GM21529 (cell line): ENCODE data around the gene CCDC33.

Source experiments
- ATAC-seq: cut with Tn5 transposase; IDR thresholded peaks from one replicate; pipeline ENCODE4 v1.9.1; 2021; ENCODE audit not compliant: unreplicated experiment

Gene CCDC33

GRCh38 chr15:74311734-74312444 lies 75.8 kb downstream of the CCDC33 start:
- no peak for ATAC-seq

GRCh38 chr15:74312445-74313007 lies 76.4 kb downstream of the CCDC33 start:
- no peak for ATAC-seq

DNA sequence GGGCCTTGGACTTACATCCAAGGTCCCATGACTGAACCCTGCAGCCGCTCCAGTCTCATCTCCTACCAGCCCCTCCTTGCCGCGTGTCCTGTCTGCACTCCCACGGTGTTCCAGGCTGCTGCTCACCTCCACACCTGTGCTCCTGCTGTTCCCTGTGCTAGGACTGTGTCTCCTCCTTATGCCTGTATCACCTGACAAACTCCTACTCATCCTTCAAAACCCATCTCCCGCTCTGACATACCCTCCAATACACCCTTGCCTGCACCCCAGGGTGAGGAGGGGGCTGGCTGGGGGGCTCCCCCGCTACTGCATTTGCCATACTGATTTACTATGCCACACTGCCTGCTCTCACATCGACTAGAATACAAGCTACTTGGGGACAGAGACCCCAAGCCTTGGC lies 77.8 kb downstream of the CCDC33 start:
- ATAC-seq = no peak

- ATAC-seq = no peak
Measured at GRCh38 chr15:74314795-74315438, 78.8 kb downstream of the CCDC33 start.

GRCh38 chr15:74315626-74316025 lies 79.5 kb downstream of the CCDC33 start:
- no peak for ATAC-seq

GRCh38 chr15:74316141-74316540 lies 80.0 kb downstream of the CCDC33 start:
- no peak for ATAC-seq

GRCh38 chr15:74317820-74318375 lies 81.8 kb downstream of the CCDC33 start:
- no peak for ATAC-seq

- no peak for ATAC-seq
Measured at GRCh38 chr15:74318376-74319137, 82.4 kb downstream of the CCDC33 start.

DNA sequence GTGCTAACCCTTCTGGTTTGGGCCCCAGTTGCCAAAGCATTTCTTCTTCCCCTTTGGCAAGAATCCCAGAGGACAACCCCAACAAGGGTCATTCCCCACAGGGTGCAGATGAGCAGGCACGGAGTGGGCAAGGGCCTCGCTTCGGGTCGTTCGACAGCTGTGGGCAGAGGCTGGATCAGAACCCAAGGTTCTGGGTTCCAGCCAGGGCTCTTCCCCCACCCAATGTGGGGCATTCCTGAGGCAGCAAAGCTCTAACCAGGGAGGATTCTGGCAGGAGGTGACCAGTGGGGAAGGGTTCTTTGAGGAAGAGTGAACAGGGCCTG lies 83.0 kb downstream of the CCDC33 start:
- ATAC-seq = no peak

DNA sequence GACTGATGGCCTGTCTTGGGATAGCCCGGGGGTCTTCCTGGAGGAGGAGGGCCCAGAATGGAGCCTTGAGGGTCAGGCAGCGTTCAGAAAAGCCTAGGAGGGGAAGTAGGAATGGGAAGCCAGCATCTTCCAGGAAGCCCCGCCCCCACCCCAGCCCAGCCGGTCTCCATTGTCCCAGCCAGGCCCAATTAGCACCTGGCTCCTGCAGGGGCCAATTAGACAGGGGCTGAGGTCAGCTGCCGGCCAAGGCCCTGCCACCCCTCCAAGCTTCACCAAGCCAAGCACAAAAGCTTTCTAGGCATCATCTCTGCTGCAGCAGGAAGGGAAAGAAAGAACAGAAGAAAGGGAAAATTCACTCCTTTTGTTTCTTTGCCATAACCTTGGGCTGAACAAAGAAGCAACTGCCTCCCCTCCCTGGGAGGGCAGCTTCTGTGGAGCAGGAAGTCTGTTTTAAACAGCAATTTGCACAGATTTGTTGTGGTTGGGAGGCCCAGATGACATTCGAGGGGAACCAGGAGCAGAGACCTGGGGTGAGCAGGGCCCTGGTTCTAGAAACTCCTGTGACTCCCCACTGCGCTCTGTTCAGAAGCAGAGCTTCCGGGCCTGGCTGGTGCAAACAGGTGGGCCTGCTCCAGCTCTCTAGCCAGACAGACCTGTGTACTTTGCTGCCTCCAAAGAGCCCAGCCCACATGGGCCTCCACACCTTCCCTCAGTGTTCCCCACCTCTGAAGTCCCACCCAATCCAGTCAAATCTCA lies 83.6 kb downstream of the CCDC33 start:
- ATAC-seq = no peak

GRCh38 chr15:74320352-74321247 lies 84.5 kb downstream of the CCDC33 start:
- ATAC-seq = no peak

DNA sequence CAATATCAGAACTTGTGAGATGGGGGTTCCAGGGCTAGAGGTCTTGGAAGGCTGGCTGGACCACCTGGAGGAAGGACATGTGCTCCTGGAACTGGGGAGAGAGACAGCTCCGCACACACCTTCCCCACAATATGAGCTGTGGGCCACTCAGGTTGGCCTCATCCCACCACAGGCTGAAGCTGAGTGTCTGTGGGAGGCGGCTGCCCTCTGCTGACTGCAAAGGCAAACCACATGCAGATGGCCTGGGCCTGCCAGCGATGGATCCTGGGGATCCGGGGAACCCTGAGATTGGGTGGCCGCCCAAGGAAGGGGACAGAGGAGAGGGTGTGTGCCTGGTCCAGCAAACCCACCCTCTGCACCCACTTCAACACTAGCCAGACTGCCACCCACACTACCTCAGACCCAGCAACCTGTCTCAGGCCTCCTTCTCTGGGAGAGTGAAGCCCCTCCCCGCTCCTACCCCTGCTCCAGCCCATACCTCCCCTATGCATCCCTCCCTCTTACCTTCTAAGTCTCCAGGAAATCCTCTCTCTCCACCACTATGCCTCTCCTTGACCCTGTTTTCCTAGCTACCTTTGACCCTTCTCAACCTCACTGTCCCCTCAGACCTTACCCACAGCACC lies 86.5 kb downstream of the CCDC33 start:
- ATAC-seq = no peak

DNA sequence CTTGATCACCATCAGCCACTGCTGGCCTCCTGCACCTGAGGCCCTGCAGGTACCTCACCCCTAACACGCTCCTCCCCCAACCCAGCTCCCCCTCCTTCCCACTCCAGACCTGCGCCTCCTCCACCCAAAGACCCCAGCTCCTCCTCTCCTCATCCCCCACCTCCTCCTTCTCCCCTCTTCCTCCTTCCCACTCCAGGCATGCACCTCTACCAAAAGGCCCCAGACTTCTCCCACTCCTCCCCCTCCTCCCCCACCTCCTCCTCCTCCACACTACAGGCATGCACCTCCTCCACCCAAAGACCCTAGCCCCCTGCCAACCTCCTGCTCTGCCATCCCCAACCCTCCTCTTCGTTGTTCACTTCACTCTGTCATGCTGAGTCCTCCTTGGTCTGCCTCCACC lies 88.6 kb downstream of the CCDC33 start:
- no peak for ATAC-seq

DNA sequence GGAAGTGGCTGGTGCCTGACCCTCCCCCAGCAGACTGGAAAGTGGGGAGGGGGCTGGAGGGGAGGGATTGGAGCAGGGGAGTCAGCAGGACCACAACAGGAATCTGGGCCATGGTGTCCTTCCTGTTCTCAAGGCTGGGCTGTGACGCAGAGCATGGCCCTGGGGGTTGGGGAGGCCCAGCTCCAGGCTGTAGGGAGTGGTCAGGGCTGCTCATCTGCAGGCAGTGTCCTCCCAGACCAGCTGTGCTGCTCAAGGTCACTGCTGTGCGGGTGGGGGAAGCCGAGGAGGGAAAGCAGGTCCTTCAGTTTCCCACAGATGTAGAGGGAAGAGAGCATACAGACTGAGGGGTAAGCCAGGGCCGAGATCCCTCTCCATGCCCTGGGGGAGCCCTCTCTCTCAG lies 90.6 kb downstream of the CCDC33 start:
- no peak for ATAC-seq

GRCh38 chr15:74327756-74328155 lies 91.6 kb downstream of the CCDC33 start:
- ATAC-seq = no peak

DNA sequence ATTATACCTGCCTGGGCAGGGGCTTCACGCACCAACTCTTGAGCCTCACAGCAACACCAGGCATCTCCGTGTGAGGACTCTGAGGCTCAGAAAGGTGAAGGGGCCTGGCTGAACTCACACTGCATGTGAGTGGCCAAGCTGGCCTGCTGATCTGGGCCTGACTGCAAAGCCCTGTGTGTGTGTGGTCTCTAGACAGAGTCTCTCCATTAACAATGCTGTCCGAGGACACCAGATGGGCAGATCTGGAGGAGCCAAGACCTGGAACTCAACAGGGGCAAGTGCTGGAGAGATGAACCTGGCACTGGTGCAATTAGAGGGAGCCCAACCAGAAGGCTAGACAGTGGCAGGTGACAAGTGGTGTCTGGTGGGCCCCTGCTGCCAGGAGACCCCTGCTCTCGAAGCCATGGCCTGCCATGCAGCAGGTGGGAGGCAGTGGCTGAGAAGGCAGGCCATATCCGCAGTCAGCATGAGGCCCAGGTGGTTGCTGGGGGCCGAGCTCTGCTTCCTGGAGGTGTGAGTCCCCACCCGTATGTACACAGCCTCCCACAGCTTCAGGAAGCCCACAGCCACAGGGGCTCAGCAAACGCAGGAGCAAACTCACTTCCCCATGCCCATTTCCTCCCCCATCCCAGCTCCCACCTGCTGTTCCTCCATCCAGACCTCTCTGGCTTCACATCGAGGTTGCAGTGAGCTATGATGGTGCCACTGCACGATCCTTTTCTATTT lies 92.4 kb downstream of the CCDC33 start:
- no peak for ATAC-seq

DNA sequence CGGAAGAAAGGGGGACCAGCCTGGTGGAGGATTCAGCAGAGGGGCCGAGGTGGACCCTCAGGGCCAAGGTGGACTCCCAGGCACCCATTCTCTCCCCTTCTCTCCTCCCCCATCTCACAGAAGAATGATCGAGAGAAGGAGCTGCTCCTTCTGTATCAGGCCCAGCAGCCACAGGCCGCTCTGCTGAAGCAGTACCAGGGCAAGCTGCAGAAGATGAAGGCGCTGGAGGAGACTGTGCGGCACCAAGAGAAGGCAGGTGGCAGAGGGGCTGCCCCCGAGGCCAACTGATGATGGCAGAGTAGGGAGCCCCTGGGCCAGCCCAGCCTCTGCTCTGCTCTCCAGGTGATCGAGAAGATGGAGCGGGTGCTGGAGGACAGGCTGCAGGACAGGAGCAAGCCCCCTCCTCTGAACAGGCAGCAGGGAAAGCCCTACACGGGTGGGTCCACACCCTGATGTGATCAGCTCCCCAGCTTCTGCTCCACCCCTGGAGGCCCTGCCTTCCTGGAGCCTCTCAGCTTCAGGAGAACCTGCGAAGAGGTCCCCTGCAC lies 94.8 kb downstream of the CCDC33 start:
- no peak for ATAC-seq

DNA sequence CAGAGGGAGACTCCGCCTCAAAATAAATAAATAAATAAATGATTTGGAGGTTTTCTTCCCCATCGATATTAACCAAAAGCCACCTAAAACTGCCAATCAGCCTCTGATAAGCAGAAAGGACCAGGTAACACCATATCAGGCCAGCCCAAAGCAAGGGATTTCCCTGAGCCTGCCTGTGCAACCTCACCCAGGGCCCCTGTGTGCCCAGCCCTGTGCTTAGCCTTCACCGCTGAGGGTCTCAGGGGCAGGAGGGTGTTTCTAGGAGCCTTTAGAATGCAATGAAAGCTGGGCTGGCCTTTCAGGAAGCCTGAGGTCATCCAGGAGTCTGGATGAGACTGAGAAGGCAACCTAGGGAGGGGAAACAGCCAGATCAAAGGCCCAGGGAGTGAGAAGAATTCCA lies 95.9 kb downstream of the CCDC33 start:
- no peak for ATAC-seq
